Measurements from ENCODE around the gene SLC5A10. TPM values are rescaled to one million over a fixed set of nuclear protein-coding genes. Genes with fewer than 3 reads are reported as not detected.

SLC5A10 gene
- polyA plus RNA-seq, 1 of the 3 experiments (the other 2 are of a cell fraction) = not detected

DNA sequence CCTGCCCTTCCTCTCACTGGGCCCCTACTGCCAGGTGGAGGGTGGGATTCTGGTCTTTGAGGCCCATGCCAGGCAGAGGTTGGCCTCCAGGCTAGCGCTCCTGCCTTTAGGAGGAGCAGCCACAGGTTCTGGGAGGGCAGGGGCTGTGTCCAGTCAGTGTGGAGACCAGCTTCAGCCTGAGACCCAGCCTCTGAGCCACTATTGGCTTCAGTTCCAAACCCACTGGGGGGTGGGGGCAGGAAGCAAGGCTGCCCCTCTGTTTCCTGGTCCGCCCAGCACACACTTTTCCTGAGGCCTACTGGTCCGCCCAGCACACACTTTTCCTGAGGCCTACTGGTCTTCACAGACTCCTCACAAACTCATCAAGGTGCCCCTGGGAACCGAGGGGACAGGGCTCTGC, 16.4 kb downstream of the SLC5A10 start:
- CTCF ChIA-PET = no interaction called here

More for the DNA sequence above, 16.4 kb downstream of the SLC5A10 start:
- Histone ChIP-seq H3K4me1 (ENCODE audit: control insufficient read depth in 1 of 2, insufficient read depth in 2 of 2, low read depth in 1 of 2, low read length in 1 of 2) (peaks cover 4 to 24% of the 10 kb centered on the region in 2 experiments; a peak in 2 of 4 replicates), H3K79me2 (ENCODE audit: insufficient read depth) (no peaks in the 10 kb centered on the region), H3K27me3 (ENCODE audit: insufficient read depth) (no peaks in the 10 kb centered on the region), H3F3A (replicated peaks; ENCODE audit: insufficient read depth) (peaks cover 5% of the 10 kb centered on the region), H3K4me2 (no peak overlapping the region), H4K20me1 (ENCODE audit: insufficient read depth) (no peaks in the 10 kb centered on the region), H3K9me2 (no peaks in the 10 kb centered on the region), H3K4me3 (ENCODE audit: low read depth in 2 of 2, low read length in 1 of 2) (no peak overlapping the region), H3K9ac (no peak overlapping the region), H2AFZ (ENCODE audit: low read depth) (no peak overlapping the region), H3K9me3 (no peaks in the 10 kb centered on the region), H3K36me3 (replicated peaks in 1 of 2; ENCODE audit: control insufficient read depth in 1 of 2, insufficient read depth in 2 of 2, low read length in 1 of 2) (peaks cover 0 to 6% of the 10 kb centered on the region in 2 experiments), H3K27ac (ENCODE audit: low read depth in 2 of 2, low read length in 1 of 2) (peak overlapping the region in 1 of 2 experiments; percentile 58; a peak in 1 of 4 replicates)
- no peak for DNase-seq
- 93% methylated on average over 2 of the region's 4 CpGs for WGBS (ENCODE audit: low lambda C conversion rate)
- POLR2A ChIA-PET = interaction anchor here (0.7 kb wide), 1 partner anchor 1009 kb away, joined by 3 read pairs; the partner anchor contains the start of gene AKAP10
- TF ChIP-seq RAD21 (IDR thresholded peaks at IDR 0.05; ENCODE audit: low read length) (no peak), SMC3 (IDR thresholded peaks at IDR 0.05; ENCODE audit: low read depth, low read length) (no peak), JUND (IDR thresholded peaks at IDR 0.05) (no peak), PBX3 (IDR thresholded peaks at IDR 0.05) (no peak), NRF1 (IDR thresholded peaks at IDR 0.05; ENCODE audit: low read depth, low read length) (no peak), TEAD4 (IDR thresholded peaks at IDR 0.05; ENCODE audit: borderline replicate concordance, insufficient read depth) (no peak), MXI1 (IDR thresholded peaks at IDR 0.05; ENCODE audit: low read depth, low read length) (no peak), MAX (IDR thresholded peaks at IDR 0.05; ENCODE audit: low read depth) (no peak), POLR2AphosphoS5 (IDR thresholded peaks at IDR 0.05; ENCODE audit: low read depth, low read length) (no peak), YY1 (IDR thresholded peaks at IDR 0.05; ENCODE audit: low read depth) (no peak), EP300 (IDR thresholded peaks at IDR 0.05; ENCODE audit: borderline replicate concordance in 1 of 2, low read depth in 1 of 2, low read length in 1 of 2) (no peak), TCF12 (IDR thresholded peaks at IDR 0.05) (no peak), RFX5 (IDR thresholded peaks at IDR 0.05; ENCODE audit: low read length) (no peak), FOXM1 (IDR thresholded peaks at IDR 0.05; ENCODE audit: low read depth) (no peak), GATA2 (CRISPR knock-in tag; IDR thresholded peaks at IDR 0.05) (no peak), GABPA (IDR thresholded peaks at IDR 0.05; ENCODE audit: low read depth) (no peak)
- TF ChIP-seq, protein P1, sequence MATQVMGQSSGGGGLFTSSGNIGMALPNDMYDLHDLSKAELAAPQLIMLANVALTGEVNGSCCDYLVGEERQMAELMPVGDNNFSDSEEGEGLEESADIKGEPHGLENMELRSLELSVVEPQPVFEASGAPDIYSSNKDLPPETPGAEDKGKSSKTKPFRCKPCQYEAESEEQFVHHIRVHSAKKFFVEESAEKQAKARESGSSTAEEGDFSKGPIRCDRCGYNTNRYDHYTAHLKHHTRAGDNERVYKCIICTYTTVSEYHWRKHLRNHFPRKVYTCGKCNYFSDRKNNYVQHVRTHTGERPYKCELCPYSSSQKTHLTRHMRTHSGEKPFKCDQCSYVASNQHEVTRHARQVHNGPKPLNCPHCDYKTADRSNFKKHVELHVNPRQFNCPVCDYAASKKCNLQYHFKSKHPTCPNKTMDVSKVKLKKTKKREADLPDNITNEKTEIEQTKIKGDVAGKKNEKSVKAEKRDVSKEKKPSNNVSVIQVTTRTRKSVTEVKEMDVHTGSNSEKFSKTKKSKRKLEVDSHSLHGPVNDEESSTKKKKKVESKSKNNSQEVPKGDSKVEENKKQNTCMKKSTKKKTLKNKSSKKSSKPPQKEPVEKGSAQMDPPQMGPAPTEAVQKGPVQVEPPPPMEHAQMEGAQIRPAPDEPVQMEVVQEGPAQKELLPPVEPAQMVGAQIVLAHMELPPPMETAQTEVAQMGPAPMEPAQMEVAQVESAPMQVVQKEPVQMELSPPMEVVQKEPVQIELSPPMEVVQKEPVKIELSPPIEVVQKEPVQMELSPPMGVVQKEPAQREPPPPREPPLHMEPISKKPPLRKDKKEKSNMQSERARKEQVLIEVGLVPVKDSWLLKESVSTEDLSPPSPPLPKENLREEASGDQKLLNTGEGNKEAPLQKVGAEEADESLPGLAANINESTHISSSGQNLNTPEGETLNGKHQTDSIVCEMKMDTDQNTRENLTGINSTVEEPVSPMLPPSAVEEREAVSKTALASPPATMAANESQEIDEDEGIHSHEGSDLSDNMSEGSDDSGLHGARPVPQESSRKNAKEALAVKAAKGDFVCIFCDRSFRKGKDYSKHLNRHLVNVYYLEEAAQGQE (IDR thresholded peaks at IDR 0.05; ENCODE audit: low read depth, low read length) = no peak
